ENCODE results near the gene TBC1D22B. TPM values are rescaled to one million over a fixed set of nuclear protein-coding genes. Genes with fewer than 3 reads are reported as not detected.

Gene TBC1D22B
- total RNA-seq, 1 donor from 2014 or later = 15.2 TPM

DNA sequence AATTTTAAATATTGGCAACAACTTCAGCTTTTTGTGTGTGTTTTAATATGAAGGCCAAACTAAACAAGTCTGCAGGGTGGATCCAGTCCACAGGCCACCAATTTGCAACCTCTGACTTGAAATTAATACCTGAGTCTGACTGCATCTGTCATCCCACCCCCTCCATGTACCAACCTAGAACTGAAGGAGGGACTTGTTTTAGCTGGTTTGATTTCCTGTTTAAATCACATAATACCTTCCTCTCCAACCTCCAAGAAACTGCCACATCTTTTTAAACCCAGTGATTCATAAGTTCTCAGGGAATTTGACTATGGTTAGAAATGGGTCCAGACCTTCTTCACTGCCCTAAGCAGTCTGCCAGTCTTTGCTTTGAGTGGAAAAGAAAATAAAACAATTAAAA lies 117.8 kb downstream of the TBC1D22B start:
- H3K4me1 Mint-ChIP-seq = peaks cover 7% of the 10 kb centered on the region
- H3K27me3 Mint-ChIP-seq (ENCODE audit: low read depth) = no peaks in the 10 kb centered on the region
- TF ChIP-seq, protein P1, sequence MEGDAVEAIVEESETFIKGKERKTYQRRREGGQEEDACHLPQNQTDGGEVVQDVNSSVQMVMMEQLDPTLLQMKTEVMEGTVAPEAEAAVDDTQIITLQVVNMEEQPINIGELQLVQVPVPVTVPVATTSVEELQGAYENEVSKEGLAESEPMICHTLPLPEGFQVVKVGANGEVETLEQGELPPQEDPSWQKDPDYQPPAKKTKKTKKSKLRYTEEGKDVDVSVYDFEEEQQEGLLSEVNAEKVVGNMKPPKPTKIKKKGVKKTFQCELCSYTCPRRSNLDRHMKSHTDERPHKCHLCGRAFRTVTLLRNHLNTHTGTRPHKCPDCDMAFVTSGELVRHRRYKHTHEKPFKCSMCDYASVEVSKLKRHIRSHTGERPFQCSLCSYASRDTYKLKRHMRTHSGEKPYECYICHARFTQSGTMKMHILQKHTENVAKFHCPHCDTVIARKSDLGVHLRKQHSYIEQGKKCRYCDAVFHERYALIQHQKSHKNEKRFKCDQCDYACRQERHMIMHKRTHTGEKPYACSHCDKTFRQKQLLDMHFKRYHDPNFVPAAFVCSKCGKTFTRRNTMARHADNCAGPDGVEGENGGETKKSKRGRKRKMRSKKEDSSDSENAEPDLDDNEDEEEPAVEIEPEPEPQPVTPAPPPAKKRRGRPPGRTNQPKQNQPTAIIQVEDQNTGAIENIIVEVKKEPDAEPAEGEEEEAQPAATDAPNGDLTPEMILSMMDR (IDR thresholded peaks at IDR 0.05; ENCODE audit: unreplicated experiment) = no peak
- no peaks in the 10 kb centered on the region for H3K9me3 Mint-ChIP-seq
- H3K36me3 Mint-ChIP-seq = peaks cover 21% of the 10 kb centered on the region
- no peak for DNase-seq (ENCODE audit: low spot score in 2 of 2, unreplicated experiment in 2 of 2)
- H3K27ac Mint-ChIP-seq = no peak overlapping the region
- no peak overlapping the region for H3K4me3 Mint-ChIP-seq

DNA sequence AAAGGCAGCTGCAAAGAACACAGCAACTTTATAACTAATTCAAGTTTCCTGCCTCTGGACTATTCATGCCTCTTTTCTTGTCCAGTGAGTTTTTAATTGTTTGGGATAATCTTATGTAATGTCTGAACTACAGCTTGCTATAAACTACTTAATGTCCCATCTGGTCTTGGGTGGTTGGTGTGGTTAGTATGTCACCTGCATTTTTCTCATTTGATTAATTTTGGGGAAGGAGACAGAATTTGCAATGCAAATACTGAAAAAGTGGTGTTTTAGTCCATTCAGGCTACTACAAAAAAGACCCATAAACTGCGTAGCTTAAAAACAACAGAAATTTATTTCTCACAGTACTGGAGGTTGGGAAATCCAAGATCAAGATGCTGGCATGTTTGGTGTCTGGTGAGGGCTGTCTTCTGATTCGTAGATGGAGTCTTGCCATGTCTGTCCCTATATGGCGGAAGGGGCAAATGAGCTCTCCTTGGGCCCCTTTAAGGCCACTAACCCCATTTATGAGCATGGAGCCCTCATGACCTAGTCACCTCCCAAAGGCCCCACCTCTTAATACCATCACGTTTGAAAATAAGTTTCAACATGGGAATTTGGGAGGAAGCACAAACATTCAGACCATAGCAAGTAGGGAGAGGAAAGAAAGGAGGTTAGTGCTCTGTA lies 118.6 kb downstream of the TBC1D22B start:
- TF ChIP-seq, protein P1 (IDR thresholded peaks at IDR 0.05; ENCODE audit: unreplicated experiment) = no peak
- H3K36me3 Mint-ChIP-seq = peaks cover 25% of the 10 kb centered on the region
- H3K4me3 Mint-ChIP-seq = no peak overlapping the region
- H3K27ac Mint-ChIP-seq = no peak overlapping the region
- H3K9me3 Mint-ChIP-seq = no peaks in the 10 kb centered on the region
- no peaks in the 10 kb centered on the region for H3K27me3 Mint-ChIP-seq (ENCODE audit: low read depth)
- peaks cover 7% of the 10 kb centered on the region for H3K4me1 Mint-ChIP-seq
- DNase-seq (ENCODE audit: low spot score in 2 of 2, unreplicated experiment in 2 of 2) = no peak

DNA sequence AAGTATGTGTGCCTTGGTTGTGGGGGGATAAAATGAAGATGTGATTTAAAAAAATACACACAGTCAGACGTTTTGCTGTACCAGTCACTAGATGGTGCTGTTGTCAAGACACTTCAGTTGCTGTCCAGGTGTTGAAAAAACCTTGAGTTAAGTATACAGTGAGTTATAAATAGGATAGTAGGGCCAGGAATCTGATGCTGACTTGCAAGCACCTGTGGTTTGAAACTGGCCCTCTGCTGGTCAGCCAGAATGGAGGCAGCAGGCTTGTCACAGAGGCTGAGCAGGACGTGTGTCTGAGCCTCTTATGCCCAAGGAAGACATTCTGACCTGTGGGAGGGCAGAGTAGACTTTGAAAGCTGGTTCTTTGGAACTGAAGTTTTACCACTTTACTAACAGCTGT lies 124.0 kb downstream of the TBC1D22B start:
- H3K27ac Mint-ChIP-seq = no peak overlapping the region
- H3K4me1 Mint-ChIP-seq = no peaks in the 10 kb centered on the region
- TF ChIP-seq, protein P1 (IDR thresholded peaks at IDR 0.05; ENCODE audit: unreplicated experiment) = peak; percentile 15
- H3K27me3 Mint-ChIP-seq (ENCODE audit: low read depth) = no peaks in the 10 kb centered on the region
- H3K36me3 Mint-ChIP-seq = peaks cover 32% of the 10 kb centered on the region
- no peak for DNase-seq (ENCODE audit: low spot score in 2 of 2, unreplicated experiment in 2 of 2)
- no peak overlapping the region for H3K4me3 Mint-ChIP-seq
- no peaks in the 10 kb centered on the region for H3K9me3 Mint-ChIP-seq

Other genes starting within 250 kb of the TBC1D22B start
- 26.2 to 30.3 TPM (median 28.6 TPM) in 3 replicates for gene PIM1, start 87.6 kb upstream of the TBC1D22B start, total RNA-seq
- 1.5 to 2.7 TPM (median 2.0 TPM) in 3 replicates for gene TMEM217, start 372 bp downstream of the TBC1D22B start, total RNA-seq
- 22.6 to 27.0 TPM (median 25.2 TPM) in 3 replicates for gene RNF8, start 96.2 kb downstream of the TBC1D22B start, total RNA-seq
- 57.3 to 60.1 TPM (median 59.8 TPM) in 3 replicates for gene CMTR1, start 175.4 kb downstream of the TBC1D22B start, total RNA-seq
- 23.8 to 26.0 TPM (median 24.8 TPM) in 3 replicates for gene CCDC167, start 242.1 kb downstream of the TBC1D22B start, total RNA-seq